ENCODE data around the gene CYP2R1. TPM values are rescaled to one million over a fixed set of nuclear protein-coding genes. Genes with fewer than 3 reads are reported as not detected.
A peak's percentile ranks its signal among the peaks of the same experiment; 100 is the strongest.

CYP2R1 gene
- total RNA-seq, 2 experiments from 2014 or later, result 11.7 to 16.6 TPM

- H3K27ac Mint-ChIP-seq, result peak overlapping the region; percentile 18
- no peak for ATAC-seq
- H3K4me1 Mint-ChIP-seq, result peaks cover 51% of the 10 kb centered on the region
- DNase-seq, result no peak
- no peaks in the 10 kb centered on the region for H3K9me3 Mint-ChIP-seq (ENCODE audit: low read depth)
- H3K27me3 Mint-ChIP-seq, result no peaks in the 10 kb centered on the region
- CTCF ChIA-PET, result interaction anchor here (0.6 to 6.8 kb wide), 45 partner anchors 8 to 985 kb away, joined by 3 to 187 read pairs (median 7); partner anchors contain the start of genes CALCB, COPB1, CYP2R1 and PDE3B
- H3K4me3 Mint-ChIP-seq, result peak overlapping the region; percentile 96
- peaks cover 1% of the 10 kb centered on the region for H3K36me3 Mint-ChIP-seq
These were observed 14.5 kb upstream of the CYP2R1 start for GRCh38 chr11:14906578-14906977.

GRCh38 chr11:14905104-14906033 lies 13.3 kb upstream of the CYP2R1 start:
- CTCF ChIA-PET, result interaction anchor here (0.6 to 6.8 kb wide), 35 partner anchors 7 to 541 kb away, joined by 3 to 187 read pairs (median 5); partner anchors contain the start of genes CALCB, COPB1, CYP2R1 and PDE3B
- peak; percentile 78 for ATAC-seq
- Mint-ChIP-seq H3K9me3 (ENCODE audit: low read depth) (no peaks in the 10 kb centered on the region), H3K36me3 (peaks cover 1% of the 10 kb centered on the region), H3K27ac (peak overlapping the region; percentile 95), H3K4me1 (peaks cover 51% of the 10 kb centered on the region), H3K4me3 (peak overlapping the region; percentile 96), H3K27me3 (no peaks in the 10 kb centered on the region)
- peak; percentile 90 for DNase-seq

- H3K4me1 Mint-ChIP-seq, result peaks cover 51% of the 10 kb centered on the region
- CTCF ChIA-PET, result interaction anchor here (1.1 to 6.5 kb wide), 16 partner anchors 10 to 540 kb away, joined by 3 to 123 read pairs (median 5); partner anchors contain the start of genes CYP2R1, PDE3B and PSMA1
- no peaks in the 10 kb centered on the region for H3K9me3 Mint-ChIP-seq (ENCODE audit: low read depth)
These were observed 12.7 kb upstream of the CYP2R1 start for GRCh38 chr11:14904745-14905103.

GRCh38 chr11:14902650-14903350 lies 10.8 kb upstream of the CYP2R1 start:
- Mint-ChIP-seq H3K27ac (no peak overlapping the region), H3K4me3 (no peak overlapping the region), H3K9me3 (ENCODE audit: low read depth) (no peaks in the 10 kb centered on the region), H3K27me3 (no peaks in the 10 kb centered on the region), H3K36me3 (peaks cover under 1% of the 10 kb centered on the region), H3K4me1 (peaks cover 40% of the 10 kb centered on the region)
- ATAC-seq (no peak), DNase-seq (no peak)
- CTCF ChIA-PET, result interaction anchor here (0.8 to 1.3 kb wide), 4 partner anchors 9 to 113 kb away, joined by 3 to 8 read pairs (median 4); partner anchors contain the start of gene CYP2R1

More at GRCh38 chr11:14904745-14905103, 12.7 kb upstream of the CYP2R1 start:
- Mint-ChIP-seq H3K4me3 (peak overlapping the region; percentile 96), H3K27me3 (no peaks in the 10 kb centered on the region), H3K36me3 (peaks cover 1% of the 10 kb centered on the region), H3K27ac (peak overlapping the region; percentile 95)
- peak; percentile 89 for DNase-seq
- peak; percentile 61 for ATAC-seq

- H3K4me3 Mint-ChIP-seq, result no peak overlapping the region
- no peaks in the 10 kb centered on the region for H3K9me3 Mint-ChIP-seq (ENCODE audit: low read depth)
- DNase-seq (no peak), ATAC-seq (no peak)
- CTCF ChIA-PET, result interaction anchor here (2.0 kb wide), 1 partner anchor 9 kb away, joined by 16 read pairs; no protein-coding TSS in a partner anchor
- peaks cover 22% of the 10 kb centered on the region for H3K4me1 Mint-ChIP-seq
- H3K27me3 Mint-ChIP-seq, result no peaks in the 10 kb centered on the region
- no peak overlapping the region for H3K27ac Mint-ChIP-seq
- no peaks in the 10 kb centered on the region for H3K36me3 Mint-ChIP-seq
These were observed 6.9 kb upstream of the CYP2R1 start for GRCh38 chr11:14898906-14899305.

- DNase-seq, result no peak
- Mint-ChIP-seq H3K4me1 (peaks cover 18% of the 10 kb centered on the region), H3K4me3 (no peak overlapping the region), H3K27me3 (no peaks in the 10 kb centered on the region), H3K36me3 (no peaks in the 10 kb centered on the region), H3K27ac (no peak overlapping the region), H3K9me3 (ENCODE audit: low read depth) (no peaks in the 10 kb centered on the region)
- CTCF ChIA-PET, result interaction anchor here (1.0 to 2.0 kb wide), 2 partner anchors 8 to 10 kb away, joined by 3 to 16 read pairs; no protein-coding TSS in a partner anchor
- no peak for ATAC-seq
These were observed 6.3 kb upstream of the CYP2R1 start for GRCh38 chr11:14898355-14898754.

GRCh38 chr11:14894657-14895598 lies 2.9 kb upstream of the CYP2R1 start:
- CTCF ChIA-PET, result interaction anchor here (1.0 to 2.3 kb wide), 3 partner anchors 8 to 12 kb away, joined by 3 to 25 read pairs (median 8); no protein-coding TSS in a partner anchor
- H3K36me3 Mint-ChIP-seq, result peaks cover 3% of the 10 kb centered on the region
- no peaks in the 10 kb centered on the region for H3K27me3 Mint-ChIP-seq
- no peaks in the 10 kb centered on the region for H3K9me3 Mint-ChIP-seq (ENCODE audit: low read depth)
- H3K4me1 Mint-ChIP-seq, result peaks cover 31% of the 10 kb centered on the region
- DNase-seq (no peak), ATAC-seq (no peak)
- peak overlapping the region; percentile 54 for H3K27ac Mint-ChIP-seq
- no peak overlapping the region for H3K4me3 Mint-ChIP-seq

- Mint-ChIP-seq H3K27ac (peak overlapping the region; percentile 84), H3K4me1 (peaks cover 47% of the 10 kb centered on the region), H3K4me3 (peak overlapping the region; percentile 92), H3K27me3 (no peaks in the 10 kb centered on the region), H3K36me3 (peaks cover 11% of the 10 kb centered on the region), H3K9me3 (ENCODE audit: low read depth) (no peaks in the 10 kb centered on the region)
- CTCF ChIA-PET, result interaction anchor here (0.9 to 4.9 kb wide), 13 partner anchors 8 to 372 kb away, joined by 3 to 106 read pairs (median 7); partner anchors contain the start of gene PSMA1
- ATAC-seq (no peak), DNase-seq (no peak)
These were observed 546 bp upstream of the CYP2R1 start for GRCh38 chr11:14892577-14892976.

GRCh38 chr11:14891143-14892035 lies 642 bp downstream of the CYP2R1 start:
- peak overlapping the region; percentile 92 for H3K4me3 Mint-ChIP-seq
- H3K36me3 Mint-ChIP-seq, result peaks cover 13% of the 10 kb centered on the region
- peak overlapping the region; percentile 93 for H3K27ac Mint-ChIP-seq
- CTCF ChIA-PET, result interaction anchor here (0.7 to 4.9 kb wide), 17 partner anchors 9 to 433 kb away, joined by 3 to 106 read pairs (median 5); partner anchors contain the start of gene PSMA1
- H3K9me3 Mint-ChIP-seq (ENCODE audit: low read depth), result no peaks in the 10 kb centered on the region
- H3K27me3 Mint-ChIP-seq, result no peaks in the 10 kb centered on the region
- DNase-seq (peak; percentile 92), ATAC-seq (peak; percentile 60)
- peaks cover 49% of the 10 kb centered on the region for H3K4me1 Mint-ChIP-seq

- Mint-ChIP-seq H3K27ac (no peak overlapping the region), H3K4me3 (no peak overlapping the region), H3K36me3 (peaks cover 35% of the 10 kb centered on the region), H3K27me3 (no peaks in the 10 kb centered on the region), H3K4me1 (peaks cover 28% of the 10 kb centered on the region), H3K9me3 (ENCODE audit: low read depth) (peaks cover 2% of the 10 kb centered on the region)
- CTCF ChIA-PET, result no interaction called here
- DNase-seq, result no peak
- no peak for ATAC-seq
These were observed 5.5 kb downstream of the CYP2R1 start for GRCh38 chr11:14886513-14886912.

- H3K9me3 Mint-ChIP-seq (ENCODE audit: low read depth), result peaks cover 2% of the 10 kb centered on the region
- H3K27ac Mint-ChIP-seq, result no peak overlapping the region
- DNase-seq (no peak), ATAC-seq (no peak)
- H3K36me3 Mint-ChIP-seq, result peaks cover 49% of the 10 kb centered on the region
- no peak overlapping the region for H3K4me3 Mint-ChIP-seq
- H3K27me3 Mint-ChIP-seq, result no peaks in the 10 kb centered on the region
- peaks cover 19% of the 10 kb centered on the region for H3K4me1 Mint-ChIP-seq
- CTCF ChIA-PET, result interaction anchor here (1.0 kb wide), 1 partner anchor 19 kb away, joined by 3 read pairs; no protein-coding TSS in a partner anchor
These were observed 7.3 kb downstream of the CYP2R1 start for GRCh38 chr11:14884667-14885273.
